Adrenal gland (tissue), 5 donors: Measurements from ENCODE around the gene CSNK1G1.
A peak's percentile ranks its signal among the peaks of the same experiment; 100 is the strongest.

Experiments
- POLR2A ChIP-seq, 2 donors: fragments of 450-650 bp; IDR thresholded peaks; one replicate each; pipeline ENCODE4 v1.6.1; 2017; ENCODE audit warnings: antibody characterized with exemption in 2 of 2, mild to moderate bottlenecking in 2 of 2, moderate library complexity in 1 of 2
- TF ChIP-seq, protein P1 (sequence below), 6 experiments: fragments of 450-650 bp in 4 of 6; fragments of 200-600 bp in 2 of 6; sonication (generic) in 1 of 6; IDR thresholded peaks; 1 replicate in 5 of 6; 2 replicates in 1 of 6; pipeline versions ENCODE4 v1.5.1 to v1.8.0; 2016 to 2021; ENCODE audit warnings: antibody characterized with exemption in 6 of 6, mild to moderate bottlenecking in 2 of 6, moderate library complexity in 1 of 6
- donor health status: DM: no; HTN: no; CAD: no.

DNA sequence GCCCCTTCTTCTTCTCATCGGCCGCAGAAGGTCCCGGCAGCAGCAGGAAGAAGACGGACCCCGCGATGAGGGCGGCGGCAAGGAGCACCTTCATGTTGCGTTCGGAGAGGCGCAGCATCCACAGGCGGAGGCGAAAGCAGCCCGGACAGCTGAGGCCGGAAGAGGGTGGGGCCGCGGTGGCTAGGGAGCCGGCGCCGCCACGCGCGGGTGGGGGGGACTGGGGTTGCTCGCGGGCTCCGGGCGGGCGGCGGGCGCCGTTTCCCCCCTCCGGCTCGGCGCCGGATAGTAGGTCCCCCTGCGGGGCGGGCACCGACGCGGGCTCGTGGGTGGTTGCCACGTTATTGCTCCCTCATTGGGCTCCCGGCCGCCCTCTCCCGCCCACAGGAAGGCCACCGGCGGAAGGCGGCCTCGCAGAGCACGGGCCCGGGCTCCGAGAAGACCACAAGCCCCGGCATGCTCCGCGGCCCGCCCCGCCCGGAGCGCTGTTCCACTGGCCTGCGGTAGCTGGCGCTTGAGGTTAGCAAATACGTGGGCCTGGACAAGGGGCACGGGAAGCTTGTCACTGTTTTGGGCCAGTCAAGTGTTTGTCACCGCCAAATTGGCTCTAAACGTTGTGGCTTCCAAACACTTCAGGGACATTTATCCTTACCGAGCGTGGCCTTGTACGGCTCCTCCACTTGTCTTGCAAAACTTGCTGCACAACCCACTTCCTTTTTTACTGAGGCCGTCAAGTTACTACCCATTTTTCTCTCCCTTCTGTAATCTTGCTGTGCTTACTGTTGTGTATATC, 192.9 kb downstream of the CSNK1G1 start, which contains the start of gene PPIB:
- TF ChIP-seq, protein P1, sequence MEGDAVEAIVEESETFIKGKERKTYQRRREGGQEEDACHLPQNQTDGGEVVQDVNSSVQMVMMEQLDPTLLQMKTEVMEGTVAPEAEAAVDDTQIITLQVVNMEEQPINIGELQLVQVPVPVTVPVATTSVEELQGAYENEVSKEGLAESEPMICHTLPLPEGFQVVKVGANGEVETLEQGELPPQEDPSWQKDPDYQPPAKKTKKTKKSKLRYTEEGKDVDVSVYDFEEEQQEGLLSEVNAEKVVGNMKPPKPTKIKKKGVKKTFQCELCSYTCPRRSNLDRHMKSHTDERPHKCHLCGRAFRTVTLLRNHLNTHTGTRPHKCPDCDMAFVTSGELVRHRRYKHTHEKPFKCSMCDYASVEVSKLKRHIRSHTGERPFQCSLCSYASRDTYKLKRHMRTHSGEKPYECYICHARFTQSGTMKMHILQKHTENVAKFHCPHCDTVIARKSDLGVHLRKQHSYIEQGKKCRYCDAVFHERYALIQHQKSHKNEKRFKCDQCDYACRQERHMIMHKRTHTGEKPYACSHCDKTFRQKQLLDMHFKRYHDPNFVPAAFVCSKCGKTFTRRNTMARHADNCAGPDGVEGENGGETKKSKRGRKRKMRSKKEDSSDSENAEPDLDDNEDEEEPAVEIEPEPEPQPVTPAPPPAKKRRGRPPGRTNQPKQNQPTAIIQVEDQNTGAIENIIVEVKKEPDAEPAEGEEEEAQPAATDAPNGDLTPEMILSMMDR (IDR thresholded peaks at IDR 0.05), result peak in 4 of 6 experiments; percentile 11 to 34 (median 28)
- TF ChIP-seq POLR2A (IDR thresholded peaks at IDR 0.05), result peak; percentile 70 to 72
